ENCODE data around the gene STOML2. TPM values are rescaled to one million over a fixed set of nuclear protein-coding genes. Genes with fewer than 3 reads are reported as not detected.

Gene STOML2
- polyA plus RNA-seq, 6 donors from 2014 or later: 82.9 to 215 (median 95.8) TPM

DNA sequence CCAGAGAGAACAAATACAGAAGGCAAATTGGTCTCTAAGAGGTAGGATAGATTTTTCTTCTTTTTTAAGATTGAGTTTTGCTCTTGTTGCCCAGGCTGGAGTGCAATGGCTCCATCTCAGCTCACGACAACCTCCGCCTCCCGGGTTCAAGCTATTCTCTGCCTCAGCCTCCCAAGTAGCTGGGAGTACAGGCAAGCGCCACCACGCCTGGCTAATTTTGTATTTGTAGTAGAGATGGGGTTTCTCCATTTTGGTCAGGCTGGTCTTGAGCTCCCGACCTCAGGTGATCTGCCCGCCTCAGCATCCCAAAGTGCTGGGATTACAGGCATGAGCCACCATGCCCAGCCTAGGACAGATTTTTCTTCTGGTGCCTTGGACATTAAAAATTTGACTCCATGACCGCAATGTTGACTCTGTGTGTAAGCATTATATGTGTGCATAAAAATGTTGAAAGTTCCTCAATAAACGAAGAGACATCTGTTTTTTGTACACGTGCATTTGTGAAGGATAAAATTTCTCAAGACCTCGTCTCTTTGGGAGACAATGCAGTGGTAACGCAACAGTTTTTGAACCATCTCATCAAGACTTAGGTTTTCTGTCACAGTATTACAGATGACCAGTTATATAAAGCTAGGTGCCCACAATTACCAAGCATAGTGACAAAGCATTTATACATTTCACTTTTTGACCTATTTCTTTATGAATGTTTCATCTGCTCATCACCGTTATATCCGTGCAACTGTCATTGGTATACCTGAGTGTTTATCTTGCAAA lies 47.9 kb downstream of the STOML2 start:
- Mint-ChIP-seq H3K36me3 (peaks cover 21 to 36% of the 10 kb centered on the region in 2 donors), H3K4me1 (peaks cover 9 to 17% (median 10%) of the 10 kb centered on the region in 3 donors), H3K4me3 (no peak overlapping the region), H3K27me3 (no peaks in the 10 kb centered on the region), H3K9me3 (no peaks in the 10 kb centered on the region), H3K27ac (peak overlapping the region in 1 of 6 donors; percentile 2)
- no peak for ATAC-seq (ENCODE audit: low read depth in 2 of 2)
- DNase-seq: no peak

DNA sequence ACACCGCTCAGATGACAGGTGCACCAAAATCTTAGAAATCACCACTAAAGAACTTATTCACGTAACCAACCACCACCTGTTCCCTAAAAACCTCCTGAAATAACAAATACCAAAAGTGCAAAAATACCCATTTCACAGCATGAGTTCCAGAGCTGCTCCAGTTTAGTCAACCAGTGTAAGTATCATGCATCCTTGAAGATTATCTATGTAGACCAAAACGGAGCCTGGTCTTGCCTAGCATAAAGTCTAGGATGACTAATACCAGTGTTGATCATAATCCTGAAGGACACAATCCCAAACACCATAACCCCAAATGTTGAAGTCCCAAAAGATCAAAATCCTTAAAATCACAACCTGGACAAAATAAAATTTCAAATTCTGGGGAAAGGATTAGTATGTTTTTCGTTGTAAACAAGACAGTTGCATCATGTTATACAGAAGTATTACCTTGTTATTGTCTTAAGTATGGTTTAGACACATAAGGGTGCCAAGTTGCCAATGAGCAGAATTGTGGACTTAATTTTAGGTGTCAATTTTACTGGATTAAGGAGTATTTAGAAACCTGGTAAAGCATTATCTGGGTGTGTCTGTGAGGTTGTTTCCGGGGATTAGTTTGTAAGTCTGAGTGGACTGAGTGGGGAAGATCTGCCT lies 48.6 kb downstream of the STOML2 start:
- Mint-ChIP-seq H3K4me1 (peaks cover 8 to 14% (median 9%) of the 10 kb centered on the region in 3 donors), H3K9me3 (no peaks in the 10 kb centered on the region), H3K27ac (peak overlapping the region in 3 of 6 donors; percentile 1 to 16 (median 2)), H3K4me3 (no peak overlapping the region), H3K27me3 (no peaks in the 10 kb centered on the region), H3K36me3 (peaks cover 17 to 32% of the 10 kb centered on the region in 2 donors)
- ATAC-seq (ENCODE audit: low read depth in 2 of 2) (no peak), DNase-seq (no peak)

DNA sequence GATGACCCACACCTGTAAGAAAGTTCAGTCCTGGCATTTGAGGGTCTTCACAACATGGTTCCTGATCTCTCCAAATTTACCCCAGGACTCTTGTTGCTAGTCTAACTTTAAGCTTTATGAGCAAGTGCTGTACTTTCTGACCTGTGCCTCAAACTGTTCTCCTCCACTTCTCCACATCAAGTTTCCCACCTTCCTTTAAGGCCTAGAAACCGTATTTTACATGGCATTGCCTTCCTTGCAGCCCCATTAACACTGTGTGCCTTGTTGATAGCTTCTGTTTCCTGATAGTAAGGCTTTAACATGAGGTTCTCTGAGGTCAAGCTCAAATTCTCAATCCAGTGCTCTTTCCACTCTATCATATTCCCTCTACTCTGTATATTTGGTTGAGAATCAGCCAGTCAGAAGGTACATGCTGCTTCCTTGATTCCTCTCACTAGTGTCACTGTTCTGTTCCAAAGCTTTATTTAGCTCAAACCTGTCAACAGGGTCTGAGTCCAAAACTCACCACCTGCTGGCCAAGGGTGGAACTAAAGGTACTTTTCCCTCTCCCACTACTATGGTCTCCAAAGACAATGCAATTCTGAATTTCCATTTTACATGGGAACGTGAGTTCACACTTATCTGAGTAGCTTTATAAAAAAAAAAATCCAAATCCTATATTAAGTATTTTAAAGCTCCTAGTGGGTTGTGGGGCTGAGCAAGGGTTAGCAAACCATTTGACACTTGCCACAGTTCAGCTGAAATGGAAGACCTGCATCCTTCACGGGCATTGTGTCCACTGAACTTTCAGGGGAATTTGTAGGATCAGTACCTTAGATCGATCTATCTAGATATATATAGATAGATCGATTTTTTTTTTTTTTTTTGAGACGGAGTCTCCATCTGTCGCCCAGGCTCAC lies 51.6 kb downstream of the STOML2 start:
- Mint-ChIP-seq H3K4me3 (no peak overlapping the region), H3K27me3 (no peaks in the 10 kb centered on the region), H3K27ac (peak overlapping the region in 3 of 6 donors; percentile 2 to 88 (median 27)), H3K9me3 (no peaks in the 10 kb centered on the region), H3K4me1 (peaks cover 8 to 12% (median 9%) of the 10 kb centered on the region in 3 donors), H3K36me3 (peaks cover 9 to 25% of the 10 kb centered on the region in 2 donors)
- peak; percentile 79 to 81 for ATAC-seq (ENCODE audit: low read depth in 2 of 2)
- peak; percentile 37 for DNase-seq

Other genes starting within 250 kb of the STOML2 start
- gene PHF24, start 144.8 kb downstream of the STOML2 start, polyA plus RNA-seq (ENCODE audit: low read depth in 6 of 6): not detected
- 1 to 10 TPM in 3 of 6 donors, under 1 TPM in 2, not detected in 1; 0.31 to 1.9 (median 1.4) TPM for gene DNAJB5, start 113.4 kb downstream of the STOML2 start, polyA plus RNA-seq (ENCODE audit: low read depth in 6 of 6)
- 100 to 1,000 TPM; 111 to 159 (median 135) TPM for gene VCP, start 30.5 kb downstream of the STOML2 start, polyA plus RNA-seq (ENCODE audit: low read depth in 6 of 6)
- 10 to 100 TPM in 3 of 6 donors, 1 to 10 TPM in 3; 1.8 to 12.1 (median 10.5) TPM for gene FANCG, start 23.2 kb downstream of the STOML2 start, polyA plus RNA-seq (ENCODE audit: low read depth in 6 of 6)
- 10 to 100 TPM; 24.8 to 31.4 (median 26.9) TPM for gene PIGO, start 6.5 kb downstream of the STOML2 start, polyA plus RNA-seq (ENCODE audit: low read depth in 6 of 6)
- 1 to 10 TPM in 3 of 6 donors, under 1 TPM in 3; 0.10 to 1.6 (median 0.99) TPM for gene ATOSB, start 12.7 kb upstream of the STOML2 start, polyA plus RNA-seq (ENCODE audit: low read depth in 6 of 6)
- under 1 TPM in 1 of 6 donors, not detected in 5; 0.12 TPM for gene UNC13B, start 58.9 kb upstream of the STOML2 start, polyA plus RNA-seq (ENCODE audit: low read depth in 6 of 6)